ENCODE results near the gene ACOT4. TPM values are rescaled to one million over a fixed set of nuclear protein-coding genes. Genes with fewer than 3 reads are reported as not detected.

ACOT4 gene
- total RNA-seq, 2 donors from 2014 or later, result 3.1 to 4.0 TPM

- H3K27me3 ChIP-seq, result no peaks in the 10 kb centered on the region
- no peaks in the 10 kb centered on the region for H3K9me3 ChIP-seq
- no peak for DNase-seq
- no peak overlapping the region for H3K27ac ChIP-seq
- TF ChIP-seq POLR2A (IDR thresholded peaks at IDR 0.05), result no peak
- TF ChIP-seq, protein P1, sequence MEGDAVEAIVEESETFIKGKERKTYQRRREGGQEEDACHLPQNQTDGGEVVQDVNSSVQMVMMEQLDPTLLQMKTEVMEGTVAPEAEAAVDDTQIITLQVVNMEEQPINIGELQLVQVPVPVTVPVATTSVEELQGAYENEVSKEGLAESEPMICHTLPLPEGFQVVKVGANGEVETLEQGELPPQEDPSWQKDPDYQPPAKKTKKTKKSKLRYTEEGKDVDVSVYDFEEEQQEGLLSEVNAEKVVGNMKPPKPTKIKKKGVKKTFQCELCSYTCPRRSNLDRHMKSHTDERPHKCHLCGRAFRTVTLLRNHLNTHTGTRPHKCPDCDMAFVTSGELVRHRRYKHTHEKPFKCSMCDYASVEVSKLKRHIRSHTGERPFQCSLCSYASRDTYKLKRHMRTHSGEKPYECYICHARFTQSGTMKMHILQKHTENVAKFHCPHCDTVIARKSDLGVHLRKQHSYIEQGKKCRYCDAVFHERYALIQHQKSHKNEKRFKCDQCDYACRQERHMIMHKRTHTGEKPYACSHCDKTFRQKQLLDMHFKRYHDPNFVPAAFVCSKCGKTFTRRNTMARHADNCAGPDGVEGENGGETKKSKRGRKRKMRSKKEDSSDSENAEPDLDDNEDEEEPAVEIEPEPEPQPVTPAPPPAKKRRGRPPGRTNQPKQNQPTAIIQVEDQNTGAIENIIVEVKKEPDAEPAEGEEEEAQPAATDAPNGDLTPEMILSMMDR (IDR thresholded peaks at IDR 0.05), result no peak
- H3K36me3 ChIP-seq (replicated peaks in 1 of 2; ENCODE audit: insufficient read depth in 1 of 2, low read depth in 2 of 2), result no peaks in the 10 kb centered on the region
- H3K4me1 ChIP-seq, result peaks cover 14% of the 10 kb centered on the region
- WGBS, 2 donors, result 87 to 91% methylated on average over 5 of the region's 5 CpGs
- H3K4me3 ChIP-seq, result no peak overlapping the region
- no peak for ATAC-seq
- intact Hi-C loops (cut with DNase I), result no loop called here
Measured at GRCh38 chr14:73640796-73641365, 49.2 kb downstream of the ACOT4 start.

GRCh38 chr14:73644531-73645247, 53.0 kb downstream of the ACOT4 start, which contains the start of gene DNAL1:
TSS of gene DNAL1 (plus strand) at chr14:73644986. CDS start at chr14:73645040, 54 bp downstream.
- Histone ChIP-seq H3K4me3 (peak within 1 kb of the TSS; percentile 28 to 92), H3K27ac (peak within 1 kb of the TSS; percentile 70 to 84 (median 78)), H3K9me3 (no peaks in the 10 kb centered on the region), H3K36me3 (replicated peaks in 1 of 2; ENCODE audit: insufficient read depth in 1 of 2, low read depth in 2 of 2) (no peaks in the 10 kb centered on the region), H3K27me3 (no peaks in the 10 kb centered on the region), H3K4me1 (peaks cover 17% of the 10 kb centered on the region)
- ATAC-seq (peak; percentile 100), DNase-seq (peak; percentile 92 to 95 (median 94))
- TF ChIP-seq POLR2A (IDR thresholded peaks at IDR 0.05), result peak; percentile 12 to 79 (median 74)
- TF ChIP-seq, protein P1 (IDR thresholded peaks at IDR 0.05), result no peak
- WGBS, 2 donors, result 1% methylated on average over 23 to 43 of the region's 43 CpGs
- intact Hi-C loops (cut with DNase I), result no loop called here

GRCh38 chr14:73645248-73645610, 53.6 kb downstream of the ACOT4 start:
- Histone ChIP-seq H3K4me1 (peaks cover 17% of the 10 kb centered on the region), H3K27me3 (no peaks in the 10 kb centered on the region), H3K27ac (peak overlapping the region in 3 of 4 donors; percentile 74 to 84 (median 81)), H3K36me3 (replicated peaks in 1 of 2; ENCODE audit: insufficient read depth in 1 of 2, low read depth in 2 of 2) (no peaks in the 10 kb centered on the region), H3K9me3 (no peaks in the 10 kb centered on the region), H3K4me3 (peak overlapping the region; percentile 28 to 92)
- WGBS, 2 donors, result 0 to 3% methylated on average over 6 to 7 of the region's 7 CpGs
- no peak for DNase-seq
- intact Hi-C loops (cut with DNase I), result no loop called here
- TF ChIP-seq POLR2A (IDR thresholded peaks at IDR 0.05), result no peak
- TF ChIP-seq, protein P1 (IDR thresholded peaks at IDR 0.05), result no peak
- ATAC-seq, result no peak

Other genes starting within 250 kb of the ACOT4 start
- 10 to 100 TPM; 43.8 to 45.2 TPM for gene NUMB, start 133.3 kb upstream of the ACOT4 start, total RNA-seq
- 10 to 100 TPM; 19.7 to 23.4 TPM for gene RIOX1, start 100.9 kb upstream of the ACOT4 start, total RNA-seq
- gene ACOT1, start 54.7 kb upstream of the ACOT4 start, total RNA-seq, result 1 to 10 TPM in 1 of 2 donors, not detected in 1; 2.3 TPM
- gene HEATR4, start 32.9 kb upstream of the ACOT4 start, total RNA-seq, result under 1 TPM in 1 of 2 donors, not detected in 1; under 0.01 TPM
- gene ACOT2, start 22.7 kb upstream of the ACOT4 start, total RNA-seq, result 10 to 100 TPM; 28.0 to 81.7 TPM
- gene ACOT6, start 20.6 kb downstream of the ACOT4 start, total RNA-seq, result not detected
- 1 to 10 TPM; 2.6 to 7.3 TPM for gene DNAL1, start 53.1 kb downstream of the ACOT4 start, total RNA-seq
- 1 to 10 TPM; 5.7 to 6.9 TPM for gene PNMA1, start 122.5 kb downstream of the ACOT4 start, total RNA-seq

All from body of pancreas (tissue), 4 donors.